HG03442 (cell line): ENCODE data around the gene CTCF.
A peak's percentile ranks its signal among the peaks of the same experiment; 100 is the strongest.

Source experiments
- ATAC-seq: cut with Tn5 transposase; IDR thresholded peaks from one replicate; pipeline ENCODE4 v1.9.1; 2021; ENCODE audit warnings: mild to moderate bottlenecking, moderate library complexity; ENCODE audit not compliant: unreplicated experiment

Gene CTCF

DNA sequence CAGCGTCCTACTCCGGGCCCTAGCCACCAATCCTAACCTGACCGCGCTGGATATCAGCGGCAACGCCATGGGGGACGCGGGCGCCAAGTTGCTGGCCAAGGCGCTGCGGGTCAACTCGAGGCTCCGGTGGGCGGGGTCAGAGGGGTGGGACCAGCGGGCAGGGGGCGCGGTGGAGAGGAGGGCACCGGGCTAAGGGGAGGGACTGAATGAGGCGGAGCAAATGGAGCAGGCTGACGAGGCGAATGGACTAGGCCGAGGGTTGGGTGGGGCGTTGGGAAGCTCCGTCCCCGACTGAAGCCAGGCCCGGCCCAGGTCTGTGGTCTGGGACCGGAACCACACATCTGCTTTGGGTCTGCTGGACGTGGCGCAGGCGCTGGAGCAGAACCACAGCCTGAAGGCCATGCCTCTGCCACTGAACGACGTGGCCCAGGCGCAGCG lies 87.2 kb downstream of the CTCF start:
- no peak for ATAC-seq

- no peak for ATAC-seq
These were observed 87.7 kb downstream of the CTCF start for GRCh38 chr16:67650023-67650422.

GRCh38 chr16:67651039-67651438 lies 88.7 kb downstream of the CTCF start:
- ATAC-seq, result no peak

GRCh38 chr16:67651847-67652246 lies 89.5 kb downstream of the CTCF start:
- no peak for ATAC-seq

- no peak for ATAC-seq
These were observed 90.3 kb downstream of the CTCF start for GRCh38 chr16:67652578-67653127.

GRCh38 chr16:67653128-67653788 lies 90.9 kb downstream of the CTCF start:
- no peak for ATAC-seq

- no peak for ATAC-seq
These were observed 91.6 kb downstream of the CTCF start for GRCh38 chr16:67653789-67654402.

- ATAC-seq, result no peak
These were observed 92.1 kb downstream of the CTCF start for GRCh38 chr16:67654403-67654911.

GRCh38 chr16:67655363-67655762 lies 93.0 kb downstream of the CTCF start:
- ATAC-seq, result no peak

GRCh38 chr16:67656344-67657016 lies 94.2 kb downstream of the CTCF start:
- no peak for ATAC-seq

DNA sequence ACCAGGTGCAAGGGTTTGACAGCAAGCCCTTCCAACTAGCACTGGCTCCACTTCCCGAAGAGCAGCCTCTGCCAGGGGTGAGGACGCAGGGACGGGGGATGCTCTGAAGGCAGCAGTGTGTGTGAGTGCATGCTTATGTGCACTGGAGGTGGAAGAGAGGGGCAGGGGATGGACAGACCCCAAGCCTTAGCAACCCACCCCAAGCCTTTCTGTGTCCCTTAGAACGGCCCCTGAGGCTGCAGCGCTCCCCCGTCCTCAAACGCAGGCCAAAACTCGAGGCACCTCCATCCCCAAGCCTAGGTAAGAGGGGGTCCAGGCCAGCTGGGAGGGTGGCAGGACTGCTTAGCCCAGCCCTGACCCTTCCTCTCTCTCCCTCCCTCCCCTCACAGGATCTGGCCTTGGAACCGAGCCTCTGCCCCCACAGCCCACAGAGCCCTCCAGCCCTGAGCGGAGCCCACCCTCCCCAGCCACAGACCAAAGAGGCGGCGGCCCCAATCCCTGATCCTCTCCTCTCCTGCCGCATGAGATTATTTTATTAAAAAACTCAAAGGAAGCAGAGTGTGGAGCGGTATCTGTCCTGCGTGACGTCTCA lies 94.8 kb downstream of the CTCF start:
- ATAC-seq, result no peak

GRCh38 chr16:67657751-67658518 lies 95.6 kb downstream of the CTCF start:
- no peak for ATAC-seq

DNA sequence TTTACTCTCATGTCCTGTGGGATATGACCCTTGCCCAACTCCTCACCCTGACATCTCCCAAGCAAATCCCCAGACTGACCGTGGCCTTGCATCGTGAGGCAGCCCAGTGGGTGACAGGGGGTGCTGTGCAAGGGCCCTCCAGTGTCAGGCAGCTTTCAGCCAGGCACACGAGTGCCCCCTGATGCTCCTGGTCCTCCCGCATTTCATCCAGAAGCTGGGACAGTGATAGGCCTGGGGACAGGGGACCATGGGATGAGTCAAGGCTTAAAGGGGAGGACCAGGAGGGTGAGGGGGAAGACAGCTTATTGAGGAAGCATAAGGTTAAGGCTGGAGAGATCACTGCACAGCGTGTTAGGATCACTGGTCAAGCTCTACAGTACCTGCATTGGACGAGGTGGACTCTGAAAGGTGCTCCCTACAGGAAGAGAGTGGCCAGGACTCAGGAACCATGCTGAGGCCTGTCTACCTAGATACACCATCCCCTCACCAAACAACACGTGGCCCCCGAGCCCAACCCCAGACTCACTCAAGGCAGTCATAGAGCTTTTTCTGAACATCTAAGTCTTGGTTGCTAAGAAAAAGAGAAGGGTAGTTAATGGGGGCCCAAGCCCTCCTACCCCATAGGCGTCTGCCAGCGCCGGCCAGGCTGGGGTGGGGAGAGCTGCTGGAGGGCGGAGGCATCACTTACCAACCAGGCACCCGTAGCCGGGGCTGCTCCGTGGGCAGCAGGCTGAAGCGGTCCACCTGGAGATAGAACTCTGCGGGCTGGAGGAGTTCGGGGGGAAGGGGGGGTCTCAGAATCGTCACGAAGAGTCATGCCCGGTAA lies 96.7 kb downstream of the CTCF start:
- no peak for ATAC-seq

DNA sequence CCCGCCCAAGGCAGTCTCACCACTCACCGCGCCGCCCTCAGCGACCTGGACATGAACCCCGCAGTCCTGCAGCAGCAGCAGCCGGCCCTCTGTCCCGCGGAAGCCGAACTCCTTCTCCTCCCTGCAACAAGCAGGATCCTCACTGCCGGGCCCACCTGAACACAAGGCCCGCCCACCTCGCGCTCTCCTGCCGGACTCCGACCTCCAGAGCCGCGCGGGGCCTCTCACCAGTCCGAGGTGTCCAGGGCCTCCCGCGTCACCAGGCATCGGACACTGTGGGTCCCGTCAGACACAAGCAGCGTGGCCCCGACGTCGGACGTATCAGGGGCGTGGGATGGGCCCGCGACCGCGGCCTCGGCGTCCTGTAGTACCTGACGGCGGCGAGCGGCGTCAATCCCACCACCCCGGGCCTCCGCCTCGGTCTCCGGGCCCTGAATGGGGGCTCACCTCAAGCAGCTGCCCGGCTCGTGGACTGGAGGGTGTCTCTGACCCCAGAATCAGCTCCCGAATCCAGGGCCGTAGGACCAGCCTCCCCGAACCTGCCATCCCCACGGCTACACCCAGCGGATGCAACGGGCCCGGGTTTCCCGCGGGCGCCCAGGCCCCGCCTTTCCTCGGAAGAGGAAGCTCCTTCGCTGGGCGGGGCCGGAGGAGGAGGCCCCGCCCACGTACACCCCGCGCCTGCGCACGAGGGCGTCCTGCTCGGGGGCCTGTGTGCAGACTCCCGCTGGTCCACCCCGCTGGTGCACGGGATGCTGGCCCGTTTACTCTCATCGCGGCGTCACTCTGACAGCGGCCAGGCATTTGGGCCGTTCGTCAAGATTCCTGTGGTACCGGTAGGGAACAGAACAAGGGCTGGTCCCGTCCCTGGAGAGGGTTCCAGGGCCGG lies 97.6 kb downstream of the CTCF start, which contains the start of gene ACD:
Gene ACD, minus strand, starts transcription at position 586 of the 889 bp plus-strand sequence. Its CDS starts 40 bp downstream, at position 546.
- ATAC-seq, result peak; percentile 55

GRCh38 chr16:67660564-67661028 lies 98.3 kb downstream of the CTCF start, which contains the start of gene PARD6A:
TSS of gene PARD6A (plus strand) at chr16:67660960. CDS start at chr16:67661039, 79 bp downstream.
- ATAC-seq, result peak; percentile 73

DNA sequence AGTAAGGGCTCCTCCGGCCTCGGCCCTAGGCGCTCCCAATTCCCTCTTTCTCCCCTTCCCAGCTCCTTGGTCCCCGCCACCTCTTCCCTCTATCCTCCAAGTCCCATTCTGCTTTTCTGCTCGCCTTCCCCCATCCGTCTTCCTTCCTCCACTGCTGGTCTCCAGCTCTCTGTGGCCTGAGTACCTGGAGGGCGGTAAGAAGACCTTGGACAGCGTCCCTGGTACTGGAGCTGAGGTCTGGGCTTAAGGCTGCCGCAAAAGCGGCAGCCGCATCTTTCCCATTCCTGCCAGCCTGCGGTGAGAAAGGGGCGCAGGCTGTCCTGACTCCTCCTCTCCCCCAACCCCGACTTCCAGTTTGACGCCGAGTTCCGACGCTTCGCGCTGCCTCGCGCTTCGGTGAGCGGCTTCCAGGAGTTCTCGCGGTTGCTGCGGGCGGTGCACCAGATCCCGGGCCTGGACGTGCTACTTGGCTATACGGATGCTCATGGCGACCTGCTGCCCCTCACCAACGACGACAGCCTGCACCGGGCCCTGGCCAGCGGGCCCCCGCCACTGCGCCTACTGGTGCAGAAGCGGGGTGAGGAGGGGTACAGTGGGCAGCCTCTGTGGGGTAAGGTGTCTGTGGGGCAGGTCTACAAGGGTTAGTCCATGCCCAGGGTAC lies 98.9 kb downstream of the CTCF start:
- ATAC-seq, result no peak

DNA sequence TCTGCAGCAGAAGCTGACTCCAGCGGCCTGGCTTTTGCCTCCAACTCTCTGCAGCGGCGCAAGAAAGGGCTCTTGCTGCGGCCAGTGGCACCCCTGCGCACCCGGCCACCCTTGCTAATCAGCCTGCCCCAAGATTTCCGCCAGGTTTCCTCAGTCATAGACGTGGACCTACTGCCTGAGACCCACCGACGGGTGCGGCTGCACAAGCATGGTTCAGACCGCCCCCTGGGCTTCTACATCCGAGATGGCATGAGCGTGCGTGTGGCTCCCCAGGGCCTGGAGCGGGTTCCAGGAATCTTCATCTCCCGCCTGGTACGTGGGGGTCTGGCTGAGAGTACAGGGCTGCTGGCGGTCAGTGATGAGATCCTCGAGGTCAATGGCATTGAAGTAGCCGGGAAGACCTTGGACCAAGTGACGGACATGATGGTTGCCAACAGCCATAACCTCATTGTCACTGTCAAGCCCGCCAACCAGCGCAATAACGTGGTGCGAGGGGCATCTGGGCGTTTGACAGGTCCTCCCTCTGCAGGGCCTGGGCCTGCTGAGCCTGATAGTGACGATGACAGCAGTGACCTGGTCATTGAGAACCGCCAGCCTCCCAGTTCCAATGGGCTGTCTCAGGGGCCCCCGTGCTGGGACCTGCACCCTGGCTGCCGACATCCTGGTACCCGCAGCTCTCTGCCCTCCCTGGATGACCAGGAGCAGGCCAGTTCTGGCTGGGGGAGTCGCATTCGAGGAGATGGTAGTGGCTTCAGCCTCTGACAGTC lies 99.7 kb downstream of the CTCF start:
- no peak for ATAC-seq
